Activated T-helper 9 cell treated with anti-CD3 and anti-CD28 coated beads, Interleukin-2, amount 50 U/mL, for 16 hours (primary cell): ENCODE data around the gene MAN2A1.

Source experiments
- DNase-seq: peaks from one replicate; pipeline ENCODE4 v3.0.0-alpha.2; 2020; ENCODE audit warnings: low read depth

MAN2A1 gene

GRCh38 chr5:109908366-109908765 lies 218.6 kb downstream of the MAN2A1 start:
- DNase-seq: no peak

DNA sequence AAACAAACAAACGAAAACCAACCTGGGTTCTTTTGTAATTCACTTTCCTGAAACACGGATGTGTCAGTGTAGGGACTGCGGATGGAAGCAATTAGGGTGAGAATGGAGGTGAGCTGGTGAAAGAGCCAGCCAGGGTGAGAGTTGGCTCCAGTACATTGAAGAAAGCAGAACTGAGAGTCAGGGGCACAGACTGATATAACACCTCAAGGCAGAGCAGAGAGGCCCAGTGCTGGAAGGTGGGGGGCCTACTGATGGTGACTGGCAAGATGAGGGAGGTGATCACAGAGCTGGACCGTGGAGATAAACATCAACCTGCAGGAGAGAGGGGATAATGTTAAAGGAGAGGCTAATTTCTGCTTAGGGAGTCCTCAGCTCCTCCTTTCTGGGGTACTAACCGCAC lies 221.1 kb downstream of the MAN2A1 start:
- DNase-seq: no peak

GRCh38 chr5:109911731-109912130 lies 222.0 kb downstream of the MAN2A1 start:
- no peak for DNase-seq

DNA sequence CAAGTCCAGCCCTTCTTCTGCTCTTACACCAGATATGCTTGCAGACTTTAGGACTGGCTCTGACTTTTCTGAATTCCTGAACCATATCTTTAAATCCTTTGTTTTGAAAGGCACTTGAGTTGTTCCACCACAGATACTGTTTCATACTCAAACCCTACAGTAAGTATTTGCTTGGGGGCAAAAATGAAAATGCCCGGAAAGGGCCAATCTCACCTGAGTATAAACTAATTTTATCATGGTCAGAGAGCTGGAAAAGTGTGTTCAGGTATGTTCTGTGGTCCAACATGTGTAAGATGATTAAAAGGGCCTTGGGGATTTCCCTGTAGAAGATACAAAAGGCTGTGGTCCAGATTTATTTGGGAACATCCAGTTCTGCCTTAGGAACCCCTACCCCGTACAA lies 225.2 kb downstream of the MAN2A1 start:
- DNase-seq: no peak

GRCh38 chr5:109916481-109917153 lies 226.9 kb downstream of the MAN2A1 start:
- DNase-seq: no peak
